Loucy (cell line): ENCODE data around the gene NKPD1.
A peak's percentile ranks its signal among the peaks of the same experiment; 100 is the strongest.

Experiments used
- H2AFZ ChIP-seq: fragments of 200-600 bp; sonication (generic); 2 replicates; pipeline ENCODE4 v1.6.0; 2016; ENCODE audit warnings: antibody characterized with exemption, mild to moderate bottlenecking, low read length, moderate library complexity
- H3F3A ChIP-seq: fragments of 200-600 bp; 2 replicates; pipeline ENCODE4 v1.6.0; 2016; ENCODE audit warnings: antibody characterized with exemption, low read depth, mild to moderate bottlenecking
- H3K27me3 ChIP-seq: fragments of 200-600 bp; sonication (generic); 2 replicates; pipeline ENCODE4 v1.6.1; 2014; ENCODE audit warnings: low read length, mild to moderate bottlenecking; ENCODE audit not compliant: insufficient read depth, poor library complexity, severe bottlenecking
- H3K36me3 ChIP-seq: fragments of 200-600 bp; sonication (generic); 2 replicates; pipeline ENCODE4 v1.6.1; 2016; ENCODE audit warnings: low read length; ENCODE audit not compliant: insufficient read depth
- H3K4me1 ChIP-seq: fragments of 200-600 bp; sonication (generic); 2 replicates; pipeline ENCODE4 v1.5.1; 2014; ENCODE audit warnings: low read length, mild to moderate bottlenecking; ENCODE audit not compliant: insufficient read depth, poor library complexity, severe bottlenecking
- H3K4me2 ChIP-seq: fragments of 200-600 bp; sonication (generic); 2 replicates; pipeline ENCODE4 v1.6.0; 2014; ENCODE audit warnings: antibody characterized with exemption, low read length, low read depth, mild to moderate bottlenecking; ENCODE audit not compliant: poor library complexity, severe bottlenecking
- H3K4me3 ChIP-seq: fragments of 200-600 bp; sonication (generic); 2 replicates; pipeline ENCODE4 v1.5.1; 2014; ENCODE audit warnings: low read length, mild to moderate bottlenecking, mixed read lengths; ENCODE audit not compliant: poor library complexity, severe bottlenecking
- H3K79me2 ChIP-seq: fragments of 200-600 bp; sonication (generic); 2 replicates; pipeline ENCODE4 v1.6.1; 2014; ENCODE audit warnings: low read length; ENCODE audit not compliant: insufficient read depth
- H3K9ac ChIP-seq: fragments of 200-600 bp; sonication (generic); 2 replicates; pipeline ENCODE4 v1.6.0; 2014; ENCODE audit warnings: mild to moderate bottlenecking, low read depth, low read length, moderate library complexity; ENCODE audit not compliant: poor library complexity, severe bottlenecking
- H3K9me2 ChIP-seq: fragments of 200-600 bp; sonication (generic); replicated peaks from 2 replicates; pipeline ENCODE4 v1.6.1; 2016; ENCODE audit warnings: low read depth, low read length, mixed read lengths
- H3K9me3 ChIP-seq: fragments of 200-600 bp; sonication (generic); 2 replicates; pipeline ENCODE4 v1.6.1; 2014; ENCODE audit warnings: mild to moderate bottlenecking, antibody characterized with exemption, low read length, low read depth; ENCODE audit not compliant: insufficient read depth
- H4K20me1 ChIP-seq: fragments of 200-600 bp; sonication (generic); 2 replicates; pipeline ENCODE4 v1.6.0; 2014; ENCODE audit warnings: antibody characterized with exemption, low read length, mild to moderate bottlenecking; ENCODE audit not compliant: insufficient read depth, poor library complexity, severe bottlenecking
- EZH2phosphoT487 ChIP-seq: fragments of 200-600 bp; IDR thresholded peaks from 2 replicates; pipeline ENCODE4 v1.6.1; 2018; ENCODE audit warnings: antibody characterized with exemption, mild to moderate bottlenecking, moderate library complexity, borderline replicate concordance
- TF ChIP-seq, protein P1 (sequence below): fragments of 200-600 bp; sonication (generic); conservative IDR thresholded peaks from 2 replicates; pipeline ENCODE4 v1.5.1; 2014; ENCODE audit warnings: mild to moderate bottlenecking, antibody characterized with exemption, low read length

The NKPD1 gene

GRCh38 chr19:45118106-45118505 is 42.7 kb downstream of the NKPD1 start:
- peaks cover 30% of the 10 kb centered on the region for H4K20me1 ChIP-seq
- peaks cover 25% of the 10 kb centered on the region for H3K4me1 ChIP-seq
- H3K36me3 ChIP-seq = peaks cover 7% of the 10 kb centered on the region; the same call in 1 of the 2 replicates
- H3K9ac ChIP-seq = peak overlapping the region; percentile 44
- no peaks in the 10 kb centered on the region for H3K9me3 ChIP-seq
- H3K4me3 ChIP-seq = no peak overlapping the region
- H3K79me2 ChIP-seq = peaks cover 80% of the 10 kb centered on the region
- H3F3A ChIP-seq = no peaks in the 10 kb centered on the region
- H2AFZ ChIP-seq = no peak overlapping the region
- no peaks in the 10 kb centered on the region for H3K27me3 ChIP-seq
- H3K4me2 ChIP-seq = peak overlapping the region; percentile 65
- no peak for TF ChIP-seq EZH2phosphoT487
- TF ChIP-seq, protein P1, sequence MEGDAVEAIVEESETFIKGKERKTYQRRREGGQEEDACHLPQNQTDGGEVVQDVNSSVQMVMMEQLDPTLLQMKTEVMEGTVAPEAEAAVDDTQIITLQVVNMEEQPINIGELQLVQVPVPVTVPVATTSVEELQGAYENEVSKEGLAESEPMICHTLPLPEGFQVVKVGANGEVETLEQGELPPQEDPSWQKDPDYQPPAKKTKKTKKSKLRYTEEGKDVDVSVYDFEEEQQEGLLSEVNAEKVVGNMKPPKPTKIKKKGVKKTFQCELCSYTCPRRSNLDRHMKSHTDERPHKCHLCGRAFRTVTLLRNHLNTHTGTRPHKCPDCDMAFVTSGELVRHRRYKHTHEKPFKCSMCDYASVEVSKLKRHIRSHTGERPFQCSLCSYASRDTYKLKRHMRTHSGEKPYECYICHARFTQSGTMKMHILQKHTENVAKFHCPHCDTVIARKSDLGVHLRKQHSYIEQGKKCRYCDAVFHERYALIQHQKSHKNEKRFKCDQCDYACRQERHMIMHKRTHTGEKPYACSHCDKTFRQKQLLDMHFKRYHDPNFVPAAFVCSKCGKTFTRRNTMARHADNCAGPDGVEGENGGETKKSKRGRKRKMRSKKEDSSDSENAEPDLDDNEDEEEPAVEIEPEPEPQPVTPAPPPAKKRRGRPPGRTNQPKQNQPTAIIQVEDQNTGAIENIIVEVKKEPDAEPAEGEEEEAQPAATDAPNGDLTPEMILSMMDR = no peak
- H3K9me2 ChIP-seq = no peaks in the 10 kb centered on the region

DNA sequence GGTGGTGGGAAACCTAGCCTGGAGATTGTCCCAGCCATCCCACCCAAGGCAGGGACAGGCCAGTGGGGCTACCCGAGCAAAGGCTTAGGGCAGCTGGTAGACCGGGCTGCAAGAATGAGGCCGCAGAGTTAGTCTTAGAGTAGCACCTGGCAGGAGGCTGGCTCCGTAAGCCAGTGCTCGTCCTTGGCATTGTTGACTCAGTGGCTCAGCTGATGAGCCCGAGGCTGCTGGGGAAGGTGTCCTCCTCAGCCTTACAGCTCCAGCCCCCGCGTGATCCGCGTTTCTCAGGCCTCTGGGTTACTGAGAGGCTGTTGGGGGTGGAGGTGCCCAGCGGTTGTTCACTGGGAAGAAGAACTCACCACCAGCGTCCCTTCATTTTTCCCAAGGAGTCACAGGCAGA is 43.1 kb downstream of the NKPD1 start:
- Histone ChIP-seq H3K4me1 (peaks cover 25% of the 10 kb centered on the region), H4K20me1 (peaks cover 29% of the 10 kb centered on the region), H3K27me3 (no peaks in the 10 kb centered on the region), H3K36me3 (peaks cover 7% of the 10 kb centered on the region; the same call in 1 of the 2 replicates), H3K4me3 (no peak overlapping the region), H3K4me2 (peak overlapping the region; percentile 65), H3K9ac (peak overlapping the region; percentile 44), H3K79me2 (peaks cover 82% of the 10 kb centered on the region), H2AFZ (no peak overlapping the region), H3K9me2 (no peaks in the 10 kb centered on the region), H3F3A (no peaks in the 10 kb centered on the region), H3K9me3 (no peaks in the 10 kb centered on the region)
- TF ChIP-seq, protein P1 = no peak
- TF ChIP-seq EZH2phosphoT487 = no peak

DNA sequence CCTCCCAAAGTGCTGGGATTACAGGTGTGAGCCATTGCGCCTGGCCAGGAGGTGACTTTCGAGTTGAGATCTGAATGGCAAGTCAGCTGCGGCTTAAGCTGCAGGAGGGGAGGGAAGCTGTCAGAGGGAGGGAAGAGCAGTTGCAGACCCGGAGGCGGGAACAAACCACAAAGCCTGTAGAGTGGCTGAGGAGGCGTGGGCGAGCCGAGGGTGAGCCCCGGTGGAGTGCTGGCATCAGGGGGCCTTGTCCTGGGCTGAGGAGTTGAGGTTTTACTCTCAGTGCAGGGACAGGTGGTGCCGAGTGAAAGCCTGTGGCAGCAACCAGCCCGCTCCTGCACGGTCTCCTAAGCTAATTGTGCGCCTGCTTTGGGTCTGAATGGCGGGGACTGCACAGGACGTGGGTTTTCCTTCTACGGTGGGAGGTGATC is 43.6 kb downstream of the NKPD1 start:
- no peaks in the 10 kb centered on the region for H3F3A ChIP-seq
- no peaks in the 10 kb centered on the region for H3K9me3 ChIP-seq
- no peak overlapping the region for H3K4me3 ChIP-seq
- H3K27me3 ChIP-seq = no peaks in the 10 kb centered on the region
- peaks cover 7% of the 10 kb centered on the region; the same call in 1 of the 2 replicates for H3K36me3 ChIP-seq
- no peaks in the 10 kb centered on the region for H3K9me2 ChIP-seq
- peak overlapping the region; percentile 65 for H3K4me2 ChIP-seq
- H3K9ac ChIP-seq = peak overlapping the region; percentile 44
- TF ChIP-seq, protein P1 = no peak
- no peak for TF ChIP-seq EZH2phosphoT487
- peaks cover 82% of the 10 kb centered on the region for H3K79me2 ChIP-seq
- peaks cover 29% of the 10 kb centered on the region for H4K20me1 ChIP-seq
- peaks cover 25% of the 10 kb centered on the region for H3K4me1 ChIP-seq
- H2AFZ ChIP-seq = no peak overlapping the region
